Suprapubic skin (tissue), 4 donors: ENCODE results near the gene ZNF546.

Experiments used
- CTCF ChIP-seq, 2 donors: fragments of 200-600 bp in 1 of 2; fragments of 450-650 bp in 1 of 2; sonication (generic) in 1 of 2; IDR thresholded peaks; one replicate each; pipeline ENCODE4 v1.5.1; 2016 to 2019; ENCODE audit warnings: antibody characterized with exemption in 2 of 2, mild to moderate bottlenecking in 1 of 2, moderate library complexity in 1 of 2
- EP300 ChIP-seq: sonication (generic); formaldehyde crosslinking; IDR thresholded peaks from one replicate; pipeline ENCODE4 v1.6.1; 2017; ENCODE audit warnings: antibody characterized with exemption
- POLR2A ChIP-seq, 2 donors: fragments of 450-650 bp; IDR thresholded peaks; one replicate each; pipeline ENCODE4 v1.6.1; 2017; ENCODE audit warnings: antibody characterized with exemption in 2 of 2, mild to moderate bottlenecking in 2 of 2, moderate library complexity in 2 of 2
- POLR2AphosphoS5 ChIP-seq, 3 donors: sonication (generic); formaldehyde crosslinking; IDR thresholded peaks; one replicate each; pipeline ENCODE4 v1.6.1; 2017; ENCODE audit warnings: antibody characterized with exemption in 3 of 3

GRCh38 chr19:39963898-39964297 is 33.0 kb upstream of the ZNF546 start:
- TF ChIP-seq CTCF (IDR thresholded peaks at IDR 0.05): no peak
- no peak for TF ChIP-seq EP300
- no peak for TF ChIP-seq POLR2AphosphoS5 (IDR thresholded peaks at IDR 0.05)
- TF ChIP-seq POLR2A (IDR thresholded peaks at IDR 0.05): no peak
